ENCODE measurements around the gene ACTC1.
"Not testable (repeated sequence)": the region's sequence is repeated elsewhere in the genome, so short reads cannot be mapped to it uniquely, and the experiment has no call there.

ACTC1 gene

DNA sequence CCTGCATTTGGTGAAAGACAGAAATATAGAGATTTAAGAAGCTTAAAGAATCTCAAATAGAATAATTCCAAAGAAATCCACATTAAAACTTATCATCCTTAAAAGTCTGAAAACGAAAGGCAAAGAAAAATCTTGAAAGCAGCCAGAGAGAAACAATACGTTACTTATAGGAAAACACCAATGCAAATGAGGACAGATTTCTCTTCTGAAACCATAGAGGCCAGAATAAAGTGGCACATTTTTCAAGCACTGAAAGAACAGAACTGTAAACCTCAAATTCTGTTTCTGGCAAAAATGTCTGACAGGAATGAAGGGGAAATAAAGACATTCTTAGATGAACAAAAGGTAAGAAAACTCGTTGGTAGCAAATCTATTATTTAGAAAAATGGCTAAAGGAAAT, 13.8 kb upstream of the ACTC1 start:
- TF ChIP-seq, protein P1, sequence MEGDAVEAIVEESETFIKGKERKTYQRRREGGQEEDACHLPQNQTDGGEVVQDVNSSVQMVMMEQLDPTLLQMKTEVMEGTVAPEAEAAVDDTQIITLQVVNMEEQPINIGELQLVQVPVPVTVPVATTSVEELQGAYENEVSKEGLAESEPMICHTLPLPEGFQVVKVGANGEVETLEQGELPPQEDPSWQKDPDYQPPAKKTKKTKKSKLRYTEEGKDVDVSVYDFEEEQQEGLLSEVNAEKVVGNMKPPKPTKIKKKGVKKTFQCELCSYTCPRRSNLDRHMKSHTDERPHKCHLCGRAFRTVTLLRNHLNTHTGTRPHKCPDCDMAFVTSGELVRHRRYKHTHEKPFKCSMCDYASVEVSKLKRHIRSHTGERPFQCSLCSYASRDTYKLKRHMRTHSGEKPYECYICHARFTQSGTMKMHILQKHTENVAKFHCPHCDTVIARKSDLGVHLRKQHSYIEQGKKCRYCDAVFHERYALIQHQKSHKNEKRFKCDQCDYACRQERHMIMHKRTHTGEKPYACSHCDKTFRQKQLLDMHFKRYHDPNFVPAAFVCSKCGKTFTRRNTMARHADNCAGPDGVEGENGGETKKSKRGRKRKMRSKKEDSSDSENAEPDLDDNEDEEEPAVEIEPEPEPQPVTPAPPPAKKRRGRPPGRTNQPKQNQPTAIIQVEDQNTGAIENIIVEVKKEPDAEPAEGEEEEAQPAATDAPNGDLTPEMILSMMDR (IDR thresholded peaks at IDR 0.05; ENCODE audit: low read depth, low read length) = no peak
- DNase-seq (ENCODE audit: extremely low read depth, low read depth) = no peak

DNA sequence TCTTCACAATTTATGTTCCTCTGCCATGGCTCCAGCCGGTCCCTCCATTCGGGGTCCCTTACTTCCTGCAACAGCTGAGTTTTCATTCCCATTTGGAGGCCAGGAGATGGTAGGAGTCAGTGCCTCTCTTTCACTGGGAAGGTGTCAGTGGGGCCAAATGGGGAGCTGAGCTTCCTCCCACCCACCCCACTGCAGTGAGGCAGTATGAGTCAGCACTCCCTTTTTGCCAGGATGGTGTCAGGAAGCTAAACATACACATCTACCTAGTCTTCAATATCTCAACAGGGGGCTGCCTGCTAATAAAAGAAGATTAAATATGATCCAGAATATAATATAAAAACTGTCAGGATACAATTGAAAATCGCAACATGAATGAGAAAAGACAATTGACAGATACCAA, 12.7 kb upstream of the ACTC1 start:
- DNase-seq (ENCODE audit: extremely low read depth, low read depth) = no peak
- TF ChIP-seq, protein P1 (IDR thresholded peaks at IDR 0.05; ENCODE audit: low read depth, low read length) = no peak

DNA sequence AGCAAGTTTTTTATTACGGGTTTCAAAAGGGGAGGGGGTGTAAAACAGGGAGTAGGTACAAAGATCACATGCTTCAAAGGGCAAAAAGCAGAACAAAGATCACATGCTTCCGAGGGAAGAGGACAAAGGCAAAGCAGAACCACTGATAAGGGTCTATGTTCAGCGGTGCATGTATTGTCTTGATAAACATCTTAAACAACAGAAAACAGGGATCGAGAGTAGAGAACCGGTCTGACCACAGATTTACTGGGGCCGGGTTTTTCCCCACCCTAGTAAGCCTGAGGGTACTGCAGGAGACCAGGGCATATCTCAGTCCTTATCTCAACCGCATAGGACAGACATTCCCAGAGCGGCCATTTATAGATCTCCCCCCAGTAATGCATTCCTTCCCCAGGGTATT, 11.9 kb upstream of the ACTC1 start:
- DNase-seq (ENCODE audit: extremely low read depth, low read depth) = not testable (repeated sequence)

DNA sequence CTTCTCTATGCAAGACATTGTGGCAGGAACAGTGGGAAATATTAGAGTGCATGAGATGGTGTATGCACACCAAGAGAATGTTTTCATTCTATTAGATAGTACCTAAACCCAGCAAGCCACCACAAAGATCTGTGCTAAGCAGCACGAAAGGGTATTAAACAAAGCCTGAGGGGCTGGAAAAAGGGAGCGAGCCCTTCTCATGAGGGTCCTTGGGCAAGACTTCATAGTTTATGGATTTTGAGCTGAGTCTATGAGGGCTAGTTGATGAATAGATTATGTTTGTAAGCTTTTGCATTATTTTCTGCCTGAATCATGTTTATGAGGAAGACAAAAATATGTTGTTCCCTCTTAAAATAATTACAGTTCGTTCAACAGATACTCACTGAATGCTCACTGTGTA, 9.4 kb upstream of the ACTC1 start:
- DNase-seq (ENCODE audit: extremely low read depth, low read depth) = no peak
- TF ChIP-seq, protein P1 (IDR thresholded peaks at IDR 0.05; ENCODE audit: low read depth, low read length) = no peak

DNA sequence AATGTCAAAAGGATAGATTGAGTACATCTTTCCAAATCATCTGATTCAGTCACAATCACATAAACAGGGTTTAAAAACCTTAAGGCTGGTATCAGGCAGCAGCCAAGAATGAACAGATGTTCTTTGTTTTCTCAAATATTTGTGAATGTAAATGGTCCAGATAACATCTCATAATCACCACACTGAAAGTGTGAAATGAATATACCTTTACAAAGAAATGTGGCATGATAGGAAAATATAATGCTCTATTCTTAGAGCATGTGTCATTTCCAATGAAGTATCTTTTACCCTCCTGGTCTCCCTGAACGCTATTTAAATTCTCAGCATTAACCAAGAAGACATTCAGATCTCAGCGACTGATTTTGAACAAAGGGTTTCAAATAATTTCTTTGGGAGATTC, 8.8 kb upstream of the ACTC1 start:
- no peak for DNase-seq (ENCODE audit: extremely low read depth, low read depth)
- TF ChIP-seq, protein P1 (IDR thresholded peaks at IDR 0.05; ENCODE audit: low read depth, low read length) = no peak

DNA sequence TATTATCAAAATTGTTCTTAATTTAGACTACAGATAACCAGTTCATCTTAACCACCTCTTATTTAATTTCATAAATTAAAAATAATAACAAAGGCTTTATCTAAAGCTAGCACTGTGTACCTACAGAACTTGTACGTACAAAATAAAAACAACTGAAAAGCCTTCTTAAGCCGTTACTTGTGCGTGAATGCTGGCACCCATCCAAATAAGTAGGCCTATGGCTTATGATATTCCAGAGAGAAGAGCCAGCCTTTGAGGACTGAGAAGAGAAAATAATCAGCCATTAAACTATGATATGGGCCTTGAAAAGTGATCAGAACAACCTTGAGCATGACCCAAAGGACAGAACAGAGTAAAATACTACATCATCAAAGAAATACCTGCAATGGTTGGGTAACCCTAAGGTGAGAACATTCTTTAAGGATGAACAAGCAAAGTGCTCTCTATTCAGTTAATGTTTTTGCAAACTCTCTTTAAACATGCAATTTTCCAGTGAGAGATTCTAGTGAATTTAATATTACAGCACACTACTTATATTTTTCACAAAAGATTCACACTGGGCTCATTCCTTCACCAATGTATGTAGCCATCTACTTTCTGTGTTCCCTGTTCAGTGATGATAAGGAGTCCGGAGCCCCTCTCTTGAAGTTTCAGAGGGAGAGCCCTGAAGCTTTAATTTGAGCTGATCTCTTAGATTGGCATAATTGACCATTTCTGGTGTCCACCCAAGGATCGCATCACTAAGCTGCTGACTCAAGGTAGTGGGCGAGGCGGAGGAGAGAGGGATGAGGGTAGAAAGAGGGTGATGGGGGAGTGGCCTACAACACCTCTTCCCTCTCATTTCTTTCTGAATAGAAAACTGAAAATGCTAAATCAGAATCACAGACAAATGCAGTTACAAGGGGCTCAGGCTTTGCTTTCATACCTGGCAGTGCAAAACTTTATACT, 7.7 kb upstream of the ACTC1 start:
- TF ChIP-seq, protein P1 (IDR thresholded peaks at IDR 0.05; ENCODE audit: low read depth, low read length) = no peak
- no peak for DNase-seq (ENCODE audit: extremely low read depth, low read depth)

DNA sequence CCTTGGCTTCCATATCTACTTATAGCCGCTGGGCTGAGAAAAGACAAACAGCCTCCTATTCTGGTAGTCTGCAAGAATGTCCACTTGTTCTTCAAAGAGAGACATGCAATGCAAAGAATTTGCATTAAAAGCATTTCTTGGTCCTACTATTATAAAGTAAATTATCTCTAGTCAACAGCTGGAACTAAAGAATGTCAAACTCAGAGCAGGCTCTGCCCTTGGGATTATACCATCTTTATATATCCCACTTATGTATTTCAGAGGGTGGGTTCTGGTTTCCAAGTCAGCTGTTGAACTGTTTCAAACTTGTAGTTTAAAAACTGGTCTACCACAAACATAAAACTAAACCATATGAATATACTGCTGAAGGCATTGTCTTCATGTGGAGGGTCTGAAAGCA, 7.0 kb upstream of the ACTC1 start:
- DNase-seq (ENCODE audit: extremely low read depth, low read depth) = no peak
- TF ChIP-seq, protein P1 (IDR thresholded peaks at IDR 0.05; ENCODE audit: low read depth, low read length) = no peak

Measured in AG09319 (cell line).